HCT116 (cell line): ENCODE results near the gene APOM.

ENCODE experiments used
- CTCF ChIP-seq, 3 experiments: fragments of 200-600 bp in 1 of 3; sonication (generic) in 1 of 3; IDR thresholded peaks in 2 of 3; conservative IDR thresholded peaks in 1 of 3; 2 replicates each; pipeline ENCODE4 v1.5.1; 2012 to 2017; ENCODE audit warnings: low read depth in 2 of 3, low read length in 2 of 3, antibody characterized with exemption in 1 of 3, borderline replicate concordance in 1 of 3, control low read depth in 1 of 3, mild to moderate bottlenecking in 1 of 3, mixed read lengths in 1 of 3, mixed run types in 1 of 3, moderate library complexity in 1 of 3; ENCODE audit not compliant: insufficient read depth in 1 of 3
- EZH2 ChIP-seq: fragments of 200-600 bp; sonication (generic); IDR thresholded peaks from 2 replicates; pipeline ENCODE4 v1.6.1; 2017; ENCODE audit warnings: antibody characterized with exemption, mixed run types
- TF ChIP-seq, protein P1 (sequence below): IDR thresholded peaks from 2 replicates; pipeline ENCODE4 v1.6.1; 2012; ENCODE audit warnings: low read depth
- TF ChIP-seq, protein P2 (sequence below): IDR thresholded peaks from 2 replicates; pipeline ENCODE4 v1.6.1; 2012

DNA sequence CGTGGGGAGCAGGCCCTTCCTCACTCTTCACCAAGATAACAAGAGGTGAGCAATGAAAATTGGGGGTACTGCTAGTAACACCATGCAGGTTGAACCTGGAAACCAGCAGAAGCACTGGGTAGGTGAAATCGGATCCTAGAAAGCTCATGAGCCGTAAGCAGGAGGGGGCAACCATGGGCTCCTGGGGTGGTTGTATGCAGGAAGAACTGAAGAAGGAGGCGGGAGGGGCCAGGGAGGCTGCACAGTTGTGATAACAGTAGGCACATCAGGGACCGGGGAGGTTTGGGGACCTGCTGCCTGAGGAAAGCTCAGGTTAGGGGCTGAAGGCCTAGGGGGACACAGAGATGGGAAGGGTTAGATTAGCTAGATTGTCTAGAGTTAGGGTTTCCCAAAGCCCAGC, 30.8 kb downstream of the APOM start:
- TF ChIP-seq CTCF (IDR thresholded peaks at IDR 0.05 in 2 of 3, conservative IDR thresholded peaks at IDR 0.05 in 1 of 3; ENCODE audit: borderline replicate concordance in 1 of 3, insufficient read depth in 1 of 3, low read depth in 2 of 3, low read length in 2 of 3): no peak
- TF ChIP-seq, protein P1, sequence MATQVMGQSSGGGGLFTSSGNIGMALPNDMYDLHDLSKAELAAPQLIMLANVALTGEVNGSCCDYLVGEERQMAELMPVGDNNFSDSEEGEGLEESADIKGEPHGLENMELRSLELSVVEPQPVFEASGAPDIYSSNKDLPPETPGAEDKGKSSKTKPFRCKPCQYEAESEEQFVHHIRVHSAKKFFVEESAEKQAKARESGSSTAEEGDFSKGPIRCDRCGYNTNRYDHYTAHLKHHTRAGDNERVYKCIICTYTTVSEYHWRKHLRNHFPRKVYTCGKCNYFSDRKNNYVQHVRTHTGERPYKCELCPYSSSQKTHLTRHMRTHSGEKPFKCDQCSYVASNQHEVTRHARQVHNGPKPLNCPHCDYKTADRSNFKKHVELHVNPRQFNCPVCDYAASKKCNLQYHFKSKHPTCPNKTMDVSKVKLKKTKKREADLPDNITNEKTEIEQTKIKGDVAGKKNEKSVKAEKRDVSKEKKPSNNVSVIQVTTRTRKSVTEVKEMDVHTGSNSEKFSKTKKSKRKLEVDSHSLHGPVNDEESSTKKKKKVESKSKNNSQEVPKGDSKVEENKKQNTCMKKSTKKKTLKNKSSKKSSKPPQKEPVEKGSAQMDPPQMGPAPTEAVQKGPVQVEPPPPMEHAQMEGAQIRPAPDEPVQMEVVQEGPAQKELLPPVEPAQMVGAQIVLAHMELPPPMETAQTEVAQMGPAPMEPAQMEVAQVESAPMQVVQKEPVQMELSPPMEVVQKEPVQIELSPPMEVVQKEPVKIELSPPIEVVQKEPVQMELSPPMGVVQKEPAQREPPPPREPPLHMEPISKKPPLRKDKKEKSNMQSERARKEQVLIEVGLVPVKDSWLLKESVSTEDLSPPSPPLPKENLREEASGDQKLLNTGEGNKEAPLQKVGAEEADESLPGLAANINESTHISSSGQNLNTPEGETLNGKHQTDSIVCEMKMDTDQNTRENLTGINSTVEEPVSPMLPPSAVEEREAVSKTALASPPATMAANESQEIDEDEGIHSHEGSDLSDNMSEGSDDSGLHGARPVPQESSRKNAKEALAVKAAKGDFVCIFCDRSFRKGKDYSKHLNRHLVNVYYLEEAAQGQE: no peak
- no peak for TF ChIP-seq EZH2
- TF ChIP-seq, protein P2, sequence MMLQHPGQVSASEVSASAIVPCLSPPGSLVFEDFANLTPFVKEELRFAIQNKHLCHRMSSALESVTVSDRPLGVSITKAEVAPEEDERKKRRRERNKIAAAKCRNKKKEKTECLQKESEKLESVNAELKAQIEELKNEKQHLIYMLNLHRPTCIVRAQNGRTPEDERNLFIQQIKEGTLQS: no peak
